HG03039 (cell line): Measurements from ENCODE around the gene RPL31.

Experiments
- ATAC-seq: cut with Tn5 transposase; IDR thresholded peaks from one replicate; pipeline ENCODE4 v1.9.1; 2021; ENCODE audit warnings: mild to moderate bottlenecking, moderate library complexity; ENCODE audit not compliant: unreplicated experiment

The RPL31 gene

DNA sequence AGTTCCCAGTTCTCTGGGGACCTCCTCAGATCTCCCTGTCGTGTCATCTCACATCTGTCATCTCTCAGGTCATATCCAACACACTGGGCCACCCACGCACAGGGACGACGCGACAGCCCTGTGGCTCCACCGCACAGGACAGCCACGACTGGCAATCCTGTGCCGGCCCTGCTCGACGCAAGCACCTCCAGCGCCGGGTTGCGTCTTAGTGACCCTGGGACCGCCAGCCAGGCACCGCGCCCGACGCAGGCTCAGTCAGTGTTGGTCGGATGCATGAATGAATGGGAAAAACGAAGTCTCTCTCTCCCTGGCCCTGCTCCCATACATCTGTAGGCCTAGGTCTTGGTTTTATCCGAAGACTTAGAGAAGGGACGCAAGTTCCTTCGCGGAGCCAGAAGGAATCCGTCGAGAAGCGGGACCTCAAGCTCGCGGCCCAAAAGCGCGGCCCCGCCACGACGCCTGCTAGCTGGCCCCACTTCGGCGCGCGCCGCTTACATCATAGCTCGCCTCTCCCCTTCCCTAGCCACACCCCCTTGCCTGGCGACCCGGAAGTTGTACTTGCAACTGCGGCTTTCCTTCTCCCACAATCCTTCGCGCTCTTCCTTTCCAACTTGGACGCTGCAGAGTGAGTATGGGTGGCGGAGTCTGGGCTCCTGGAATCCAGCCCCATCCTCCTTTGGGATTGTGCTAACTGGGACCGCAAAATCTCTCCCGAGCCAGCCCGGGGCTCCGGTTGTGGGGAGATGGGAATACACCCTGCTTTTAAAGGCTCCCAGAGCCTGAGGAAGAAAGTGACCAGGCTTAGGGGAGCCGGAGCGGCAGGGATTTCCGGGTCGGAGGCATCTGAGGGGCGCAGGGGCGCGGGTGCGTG, at the start of gene RPL31:
RPL31 (plus strand) TSS at position 599 of the 871 bp plus-strand sequence. CDS start 413 bp downstream, outside the sequence.
- peak; percentile 93 for ATAC-seq

DNA sequence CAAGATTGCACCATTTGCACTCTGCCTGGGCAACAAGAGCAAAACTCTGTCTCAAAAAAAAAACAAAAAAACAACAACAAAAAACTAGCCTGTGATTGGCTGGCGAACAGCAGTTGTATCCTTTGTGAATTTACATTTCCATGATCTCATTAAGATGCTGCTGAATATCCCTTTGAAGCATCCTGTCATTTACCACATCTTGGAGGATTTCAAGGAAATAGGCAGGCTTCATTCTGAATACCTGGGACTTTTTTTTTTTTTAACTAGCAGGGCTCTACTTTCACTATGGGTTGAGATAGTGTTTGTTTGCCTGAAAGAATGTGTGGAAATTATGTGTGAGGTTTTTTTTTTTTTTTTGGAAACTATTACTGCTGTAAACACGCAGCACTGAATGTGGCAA, 49.6 kb upstream of the RPL31 start:
- ATAC-seq = no peak

DNA sequence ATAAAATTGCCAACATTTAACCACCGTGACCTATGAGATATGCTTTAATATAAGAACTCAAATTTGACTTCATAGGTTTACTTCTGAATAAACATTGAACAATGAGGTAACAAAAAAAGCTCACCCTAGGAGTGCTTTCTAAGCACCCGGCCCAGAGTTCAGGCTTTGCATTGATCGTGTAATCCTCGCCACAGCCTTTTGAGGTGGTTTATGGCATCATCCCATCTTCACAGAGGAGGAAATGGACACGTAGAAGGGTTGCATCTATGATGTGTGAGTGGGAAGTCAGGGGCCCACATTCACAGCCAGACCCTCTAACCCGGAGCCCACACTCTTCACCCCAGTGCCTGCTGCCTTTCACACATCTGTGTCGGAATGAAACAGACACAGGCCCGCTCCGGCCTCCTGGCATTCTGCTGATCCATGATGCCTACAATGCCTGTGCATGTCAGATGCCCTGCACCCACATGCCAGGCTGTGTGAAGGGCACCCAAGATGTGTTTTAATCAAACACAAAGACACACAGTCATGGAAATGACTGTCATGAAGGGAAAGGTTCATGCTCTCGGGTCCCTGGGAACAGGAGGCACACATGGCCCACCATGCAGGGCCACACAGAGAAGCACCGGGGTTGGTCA, 48.6 kb upstream of the RPL31 start:
- ATAC-seq = no peak

- no peak for ATAC-seq
Measured at GRCh38 chr2:100954044-100954420, 48.1 kb upstream of the RPL31 start.

- no peak for ATAC-seq
Measured at GRCh38 chr2:100955226-100955625, 46.9 kb upstream of the RPL31 start.

GRCh38 chr2:100956081-100956480, 46.0 kb upstream of the RPL31 start:
- no peak for ATAC-seq

GRCh38 chr2:100957996-100958653, 44.0 kb upstream of the RPL31 start:
- no peak for ATAC-seq

DNA sequence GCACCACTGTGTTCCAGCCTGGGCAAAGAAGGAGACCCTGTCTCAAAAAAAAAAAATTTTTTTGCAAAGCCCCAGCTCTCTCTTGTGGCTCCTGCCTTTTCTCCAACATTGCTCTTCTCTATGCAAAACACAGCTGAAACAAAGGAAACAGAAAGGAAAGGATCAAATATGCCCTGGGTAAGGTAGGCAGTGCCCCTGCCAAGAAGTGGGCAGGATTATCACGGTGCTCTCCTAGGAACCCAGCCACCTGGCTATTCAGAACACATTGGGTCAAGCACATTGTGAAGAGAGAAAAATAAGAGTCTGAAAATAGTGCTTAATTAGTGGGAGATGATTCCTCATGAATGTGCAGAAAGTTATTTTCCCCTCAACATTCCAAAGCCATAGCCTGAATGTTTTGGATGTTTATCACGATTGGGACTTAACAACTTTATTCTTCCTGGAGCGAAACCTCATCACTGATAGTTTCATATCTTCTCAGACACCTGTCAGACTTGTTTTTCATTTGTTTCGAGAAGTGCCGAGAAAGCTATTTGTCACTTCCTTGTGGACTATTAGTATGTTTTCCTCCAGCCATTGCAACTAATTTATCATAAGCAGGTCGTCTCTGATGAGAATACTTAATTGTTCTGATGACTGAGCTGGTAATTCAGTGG, 42.7 kb upstream of the RPL31 start:
- no peak for ATAC-seq

DNA sequence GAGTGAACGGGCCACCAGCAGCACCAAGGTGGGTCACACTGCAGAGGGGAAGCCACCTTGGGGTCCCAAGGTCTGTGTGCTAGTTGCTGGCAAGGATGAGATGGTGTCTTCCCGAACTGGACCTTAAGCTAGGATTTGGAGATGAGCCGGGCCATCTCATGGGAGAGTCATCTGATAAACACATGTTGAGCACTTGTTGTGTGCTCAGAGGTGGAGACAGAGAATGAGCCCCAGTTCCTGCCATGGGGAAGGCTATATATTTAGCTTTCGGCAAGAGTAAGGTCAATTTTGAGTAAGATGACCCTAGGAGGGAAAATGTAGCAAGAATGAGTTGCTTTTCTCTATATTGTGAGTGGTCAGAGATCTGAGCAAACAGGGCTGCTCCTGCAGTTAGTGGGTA, 41.4 kb upstream of the RPL31 start:
- no peak for ATAC-seq

DNA sequence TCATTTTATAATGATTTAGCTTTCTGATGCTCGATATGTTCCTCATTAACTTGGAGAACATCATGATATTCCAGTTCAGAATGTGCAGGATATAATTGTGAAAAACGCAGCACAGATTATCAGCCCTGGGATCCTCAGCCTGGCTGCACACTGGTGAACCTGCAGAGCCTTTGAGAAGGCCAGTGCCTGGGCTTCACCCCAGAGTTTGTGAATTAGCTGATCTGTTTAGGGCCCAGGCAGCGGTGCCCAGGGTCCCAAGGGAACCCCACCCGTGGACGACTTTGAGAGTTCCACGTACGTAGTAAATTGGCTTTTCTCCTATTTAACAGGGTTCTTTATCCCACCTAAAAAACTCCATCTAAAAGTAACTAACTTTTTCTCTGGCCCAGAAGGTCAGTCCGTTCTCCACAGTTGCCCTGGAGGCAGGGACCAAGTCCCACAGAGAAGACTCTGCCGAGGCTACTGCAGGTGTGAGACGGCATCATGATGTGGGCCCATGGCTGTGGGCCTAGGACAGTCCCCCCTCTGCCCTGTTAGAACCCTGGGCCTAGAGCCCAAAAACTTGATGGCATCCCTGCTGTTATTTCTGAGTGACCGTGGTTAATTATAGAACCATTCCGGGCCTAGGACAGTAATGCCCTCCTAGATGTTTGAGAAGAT, 39.6 kb upstream of the RPL31 start:
- ATAC-seq = no peak

DNA sequence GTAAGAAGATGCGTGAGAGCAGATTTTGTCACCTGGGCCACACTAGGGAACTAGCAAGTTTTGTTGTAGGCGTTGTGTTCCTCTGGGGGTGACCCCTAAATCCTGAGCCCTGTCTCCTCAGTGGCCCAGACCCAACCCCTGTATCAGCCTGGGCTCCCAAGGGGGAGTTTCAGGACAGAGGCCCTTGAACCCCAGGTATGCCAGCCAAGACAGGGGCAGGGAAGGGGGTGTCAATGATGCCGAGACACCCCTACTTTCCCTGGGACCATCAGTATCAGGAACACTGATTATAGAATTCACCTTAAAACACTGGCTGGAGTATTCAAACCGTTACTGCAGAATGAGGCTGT, 39.1 kb upstream of the RPL31 start:
- no peak for ATAC-seq

DNA sequence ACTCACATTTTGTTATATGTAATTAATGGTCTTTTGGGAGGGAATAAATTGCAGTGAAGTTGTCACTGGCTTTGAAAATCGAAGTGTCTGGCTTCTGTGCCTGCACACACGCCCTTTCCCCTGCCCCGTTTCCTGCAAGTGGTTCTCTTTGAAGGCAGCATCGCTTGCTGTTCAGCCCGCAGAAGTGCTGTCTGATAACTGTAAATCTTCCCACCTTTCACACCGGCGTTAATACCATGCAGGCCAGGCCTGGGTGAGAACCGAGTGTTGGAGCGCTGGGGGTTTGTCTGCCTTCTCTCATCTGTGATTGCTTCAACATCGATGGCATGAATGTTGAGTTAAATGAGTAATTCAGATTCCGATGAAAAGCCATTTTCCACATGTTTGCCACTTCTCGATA, 37.9 kb upstream of the RPL31 start:
- no peak for ATAC-seq

DNA sequence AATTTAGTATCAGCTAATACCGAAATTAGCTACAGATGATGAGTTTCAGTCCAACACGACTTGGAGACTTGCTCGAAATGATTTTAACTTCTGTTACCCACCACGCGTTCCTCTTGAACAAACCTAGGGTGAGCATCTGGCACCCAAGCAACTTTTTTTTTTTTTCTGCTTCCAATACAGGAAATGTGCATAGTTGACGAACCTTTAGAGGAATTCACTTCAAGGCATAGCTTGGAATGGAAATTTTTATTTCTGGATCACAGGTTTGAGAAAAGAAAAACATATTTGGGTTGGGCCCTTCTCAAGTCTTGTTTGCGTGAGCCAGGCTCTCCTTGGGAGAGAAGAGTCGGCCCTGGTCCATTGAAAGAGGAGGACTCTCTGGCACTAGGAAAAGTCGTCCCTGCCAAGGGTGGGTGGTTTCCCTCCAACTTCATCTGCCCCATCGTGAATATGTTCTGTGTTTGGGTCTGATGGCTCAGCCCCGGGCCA, 37.4 kb upstream of the RPL31 start:
- ATAC-seq = no peak

- ATAC-seq = no peak
Measured at GRCh38 chr2:100965596-100965995, 36.5 kb upstream of the RPL31 start.

- ATAC-seq = no peak
Measured at GRCh38 chr2:100967716-100968115, 34.4 kb upstream of the RPL31 start.

DNA sequence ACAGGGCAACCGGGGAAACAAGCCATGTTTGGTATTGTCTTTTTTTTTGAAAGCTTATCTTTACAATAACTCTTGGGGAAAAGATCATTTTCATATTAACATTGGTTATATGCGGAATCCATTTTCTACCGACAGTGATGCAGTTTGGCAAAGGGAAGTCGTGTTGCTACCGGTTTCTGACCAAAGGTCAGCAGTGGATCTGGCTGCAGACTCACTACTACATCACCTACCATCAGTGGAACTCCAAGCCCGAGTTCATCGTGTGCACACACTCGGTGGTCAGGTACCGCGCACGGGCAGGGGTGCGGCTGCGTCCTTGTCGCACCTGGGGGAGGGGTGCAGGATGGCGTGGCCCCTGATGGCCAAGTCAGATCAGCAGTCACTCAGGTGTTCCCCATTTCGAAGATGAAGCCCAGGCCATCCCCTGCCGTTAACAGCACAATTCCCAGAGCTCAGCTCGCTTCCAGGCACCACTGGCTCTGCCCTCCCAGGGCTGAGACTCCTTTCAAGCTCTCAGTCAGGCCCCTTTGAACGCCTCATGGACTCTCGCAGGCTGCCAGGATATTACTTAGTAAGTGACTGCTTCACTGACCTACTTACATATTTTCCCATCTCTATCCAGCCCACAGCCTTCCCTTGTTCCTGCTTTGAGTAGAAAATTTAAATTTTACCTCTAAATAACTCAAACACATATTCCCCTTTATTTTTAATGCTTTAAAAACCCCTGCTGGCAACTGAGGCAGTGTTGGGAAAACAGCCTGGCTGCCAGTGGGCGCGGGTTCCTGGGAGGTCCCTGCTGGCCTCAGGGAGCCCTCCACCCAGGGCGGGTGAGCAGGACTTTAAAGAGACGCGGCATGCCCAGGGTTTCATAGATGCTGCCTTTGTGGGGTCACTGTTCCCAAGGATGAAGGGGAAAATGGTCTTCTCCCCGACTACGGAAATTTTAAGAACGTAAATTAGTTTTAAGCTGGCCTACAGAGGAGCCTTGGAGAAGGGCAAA, 33.6 kb upstream of the RPL31 start:
- ATAC-seq = no peak

DNA sequence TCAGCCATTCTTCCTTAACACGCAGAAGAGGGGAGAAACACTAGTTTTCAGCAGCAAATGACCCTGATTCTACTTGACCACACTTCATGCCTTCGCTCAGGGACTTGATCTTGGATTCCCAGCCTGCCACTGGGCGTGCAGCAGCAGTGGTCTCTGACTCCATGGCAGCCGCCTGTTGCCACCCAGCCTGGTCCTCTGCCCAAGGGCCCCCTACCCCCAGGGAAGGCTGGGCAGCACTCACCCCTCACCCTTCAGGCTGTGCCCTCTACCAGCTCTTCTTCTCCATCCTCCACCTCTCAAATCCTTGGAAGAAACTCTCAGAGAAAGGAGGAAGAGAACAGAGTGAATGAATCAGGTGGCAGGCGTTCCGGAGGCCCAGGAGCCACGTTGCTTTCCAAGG, 32.1 kb upstream of the RPL31 start:
- no peak for ATAC-seq

GRCh38 chr2:100971221-100971620, 30.9 kb upstream of the RPL31 start:
- ATAC-seq = no peak

DNA sequence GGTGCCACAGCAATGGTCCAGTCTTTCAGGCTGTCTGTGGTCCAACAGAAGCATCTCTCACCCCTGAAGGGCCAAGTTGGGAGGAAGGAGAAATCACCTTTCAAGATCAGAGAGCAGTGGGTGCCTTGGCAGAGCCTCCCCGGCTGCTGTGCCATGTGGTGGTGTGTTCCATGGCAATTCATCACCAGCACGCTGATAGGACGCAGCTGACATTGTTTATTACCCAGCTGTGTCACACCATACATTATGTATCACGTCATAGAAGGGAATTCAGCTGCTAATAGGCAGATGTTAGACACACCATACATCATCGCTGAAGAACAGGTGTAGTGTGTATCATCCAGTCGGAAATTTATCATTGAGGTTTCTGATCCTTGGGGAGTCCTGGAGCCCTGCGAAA, 29.6 kb upstream of the RPL31 start:
- no peak for ATAC-seq
